HTR-8/SVneo (cell line): ENCODE measurements around the gene WWP2.
"Not testable (repeated sequence)": the region's sequence is repeated elsewhere in the genome, so short reads cannot be mapped to it uniquely, and the experiment has no call there.

ENCODE experiments used
- DNase-seq: peaks from one replicate; pipeline ENCODE4 v3.0.0; 2011; ENCODE audit warnings: low spot score, mixed read lengths; ENCODE audit not compliant: insufficient read length
- FAIRE-seq: peaks from 2 replicates; lab custom pipeline; 2011; peaks lifted over from hg19 to GRCh38; lab: Jason Lieb, UNC

Gene WWP2

DNA sequence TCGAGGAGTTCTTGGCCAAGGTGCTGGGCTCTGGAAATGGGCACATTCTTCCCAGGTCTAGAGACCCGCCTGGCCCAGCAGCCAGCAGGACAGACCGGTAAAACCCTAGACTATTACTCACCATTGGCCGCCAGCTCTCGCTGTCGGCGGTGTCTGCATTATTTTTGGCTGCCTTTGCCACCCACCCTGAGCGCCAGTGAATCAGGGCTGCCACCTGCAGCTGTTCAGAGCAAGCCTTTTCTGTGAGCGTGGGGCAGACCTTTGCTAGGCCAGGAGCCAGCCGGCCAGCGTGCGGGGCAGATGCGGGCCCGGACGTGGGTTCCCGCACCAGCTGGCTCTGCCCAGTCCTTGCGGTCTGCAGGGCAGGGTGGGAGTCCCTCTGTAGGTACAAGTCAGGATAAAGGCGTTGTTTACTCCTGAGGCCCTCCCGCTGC, 173.2 kb downstream of the WWP2 start:
- no peak for FAIRE-seq

DNA sequence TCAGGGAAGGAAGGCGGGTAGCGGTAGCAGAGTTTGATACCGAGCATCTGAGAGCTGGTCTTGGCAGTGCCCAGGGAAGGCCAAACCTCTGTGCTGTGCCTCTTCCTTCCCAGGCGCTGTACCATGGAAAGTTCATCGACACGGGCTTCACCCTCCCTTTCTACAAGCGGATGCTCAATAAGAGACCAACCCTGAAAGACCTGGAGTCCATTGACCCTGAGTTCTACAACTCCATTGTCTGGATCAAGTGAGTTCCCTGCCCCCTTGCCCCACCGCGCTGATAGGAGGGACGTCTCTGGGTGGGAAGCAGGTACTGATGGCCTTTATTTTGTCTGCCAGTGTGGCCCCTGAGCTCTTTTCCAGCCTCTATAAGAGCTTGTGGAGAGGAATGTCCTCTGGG, 173.6 kb downstream of the WWP2 start:
- FAIRE-seq (no peak), DNase-seq (no peak)

More for the DNA sequence above, 173.2 kb downstream of the WWP2 start:
- DNase-seq, result no peak

GRCh38 chr16:69936252-69936651, 174.1 kb downstream of the WWP2 start:
- no peak for FAIRE-seq
- DNase-seq, result no peak

DNA sequence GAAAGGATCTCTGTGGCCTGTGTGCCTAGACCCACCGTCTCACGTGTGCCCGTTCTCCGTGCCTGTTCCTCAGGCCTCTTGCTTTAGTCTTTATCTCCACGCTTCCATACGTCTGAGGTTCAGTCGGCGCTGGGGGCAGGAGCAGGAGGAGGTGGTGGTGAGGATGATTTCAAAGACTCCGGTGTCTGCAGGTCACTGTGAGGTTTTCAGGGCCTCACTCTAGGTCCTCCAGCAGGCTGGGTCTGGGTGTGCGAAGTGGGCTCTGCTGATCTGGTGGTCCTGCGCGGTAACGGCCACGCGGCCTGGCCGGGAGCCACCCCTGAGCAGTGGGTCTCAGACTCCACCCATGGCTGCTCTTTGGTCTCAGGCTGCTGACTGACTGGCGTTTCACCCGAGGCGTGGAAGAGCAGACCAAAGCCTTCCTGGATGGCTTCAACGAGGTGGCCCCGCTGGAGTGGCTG, 174.6 kb downstream of the WWP2 start:
- FAIRE-seq (no peak), DNase-seq (no peak)

GRCh38 chr16:69937465-69937951, 175.4 kb downstream of the WWP2 start:
- FAIRE-seq (peak; percentile 20), DNase-seq (no peak)

DNA sequence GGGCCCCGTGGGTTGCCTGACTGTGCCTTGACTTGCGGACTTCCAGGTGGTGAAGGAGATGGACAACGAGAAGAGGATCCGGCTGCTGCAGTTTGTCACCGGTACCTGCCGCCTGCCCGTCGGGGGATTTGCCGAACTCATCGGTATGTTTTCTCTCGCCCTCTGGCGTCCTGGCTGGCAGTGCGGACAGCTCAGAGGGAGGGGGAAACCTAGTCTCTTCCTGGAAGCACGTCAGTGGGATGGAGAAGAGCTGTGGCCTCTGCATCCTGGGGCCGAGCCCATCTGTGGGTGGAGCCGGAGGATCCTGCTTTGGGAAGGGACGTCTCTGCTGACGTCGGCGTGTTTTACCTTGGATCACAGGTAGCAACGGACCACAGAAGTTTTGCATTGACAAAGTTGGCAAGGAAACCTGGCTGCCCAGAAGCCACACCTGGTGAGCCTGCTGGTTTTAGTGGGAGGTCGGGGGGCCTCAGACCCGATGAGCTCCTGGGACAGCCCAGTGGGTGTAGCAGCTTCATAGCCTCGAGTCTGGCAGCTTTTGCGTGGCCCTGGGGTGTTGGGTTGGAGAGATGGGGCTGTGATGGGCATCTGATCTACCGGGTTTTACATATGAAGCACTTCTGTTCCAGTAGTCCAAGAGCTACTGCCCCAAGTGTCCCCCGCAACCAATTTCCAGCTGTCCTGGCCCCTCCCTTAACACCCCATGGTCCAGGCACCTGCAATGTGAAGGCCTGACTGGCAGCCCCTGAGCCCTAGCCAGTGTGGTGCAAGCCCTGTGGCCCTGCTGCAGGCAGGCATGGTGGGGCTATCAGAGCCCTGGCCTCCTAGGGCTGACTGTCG, 177.1 kb downstream of the WWP2 start:
- DNase-seq (no peak), FAIRE-seq (no peak)

DNA sequence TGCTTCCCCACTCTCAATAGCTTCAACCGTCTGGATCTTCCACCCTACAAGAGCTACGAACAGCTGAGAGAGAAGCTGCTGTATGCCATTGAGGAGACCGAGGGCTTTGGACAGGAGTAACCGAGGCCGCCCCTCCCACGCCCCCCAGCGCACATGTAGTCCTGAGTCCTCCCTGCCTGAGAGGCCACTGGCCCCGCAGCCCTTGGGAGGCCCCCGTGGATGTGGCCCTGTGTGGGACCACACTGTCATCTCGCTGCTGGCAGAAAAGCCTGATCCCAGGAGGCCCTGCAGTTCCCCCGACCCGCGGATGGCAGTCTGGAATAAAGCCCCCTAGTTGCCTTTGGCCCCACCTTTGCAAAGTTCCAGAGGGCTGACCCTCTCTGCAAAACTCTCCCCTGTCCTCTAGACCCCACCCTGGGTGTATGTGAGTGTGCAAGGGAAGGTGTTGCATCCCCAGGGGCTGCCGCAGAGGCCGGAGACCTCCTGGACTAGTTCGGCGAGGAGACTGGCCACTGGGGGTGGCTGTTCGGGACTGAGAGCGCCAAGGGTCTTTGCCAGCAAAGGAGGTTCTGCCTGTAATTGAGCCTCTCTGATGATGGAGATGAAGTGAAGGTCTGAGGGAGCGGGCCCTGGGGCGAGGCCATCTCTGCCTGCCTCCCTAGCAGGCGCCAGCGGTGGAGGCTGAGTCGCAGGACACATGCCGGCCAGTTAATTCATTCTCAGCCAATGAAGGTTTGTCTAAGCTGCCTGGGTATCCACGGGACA, 177.9 kb downstream of the WWP2 start:
- FAIRE-seq (no peak), DNase-seq (no peak)

GRCh38 chr16:69940676-69941075, 178.5 kb downstream of the WWP2 start:
- no peak for FAIRE-seq
- no peak for DNase-seq

- DNase-seq (no peak), FAIRE-seq (no peak)
Measured at GRCh38 chr16:69941251-69942098, 179.3 kb downstream of the WWP2 start.

- FAIRE-seq, result no peak
Measured at GRCh38 chr16:69942099-69942491, 180.0 kb downstream of the WWP2 start.

DNA sequence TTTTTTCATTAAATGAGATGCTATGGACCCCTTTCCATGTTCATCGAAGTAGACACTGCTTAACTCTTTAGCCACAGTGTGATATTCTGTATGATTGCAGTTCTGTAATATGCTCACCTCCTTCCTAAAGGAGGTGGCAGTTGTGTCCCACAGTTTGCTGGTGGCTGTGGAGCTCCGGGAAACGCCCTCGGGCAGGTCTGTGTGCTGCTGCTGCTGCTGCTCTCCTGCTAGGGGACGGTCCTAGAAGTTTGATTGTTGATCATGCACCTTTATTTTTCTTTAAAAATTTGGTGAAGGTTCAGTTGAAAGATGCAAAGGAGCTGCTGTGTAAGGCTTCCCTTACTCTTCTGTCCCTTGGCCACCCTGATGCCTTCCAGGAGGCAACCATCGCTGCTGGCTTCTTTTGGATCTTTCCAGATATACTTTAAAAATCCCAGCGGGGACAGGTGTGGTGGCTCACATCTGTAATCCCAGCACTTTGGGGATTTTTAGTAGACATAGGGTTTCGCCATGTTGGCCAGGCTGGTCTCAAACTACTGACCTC, 180.6 kb downstream of the WWP2 start:
- FAIRE-seq, result no peak

More at GRCh38 chr16:69942099-69942491, 180.0 kb downstream of the WWP2 start:
- DNase-seq, result no peak

GRCh38 chr16:69943241-69944036, 181.3 kb downstream of the WWP2 start:
- DNase-seq, FAIRE-seq: not testable (repeated sequence)

More for the DNA sequence above, 180.6 kb downstream of the WWP2 start:
- no peak for DNase-seq

- not testable (repeated sequence) for DNase-seq, FAIRE-seq
Measured at GRCh38 chr16:69950411-69950810, 188.3 kb downstream of the WWP2 start.

DNA sequence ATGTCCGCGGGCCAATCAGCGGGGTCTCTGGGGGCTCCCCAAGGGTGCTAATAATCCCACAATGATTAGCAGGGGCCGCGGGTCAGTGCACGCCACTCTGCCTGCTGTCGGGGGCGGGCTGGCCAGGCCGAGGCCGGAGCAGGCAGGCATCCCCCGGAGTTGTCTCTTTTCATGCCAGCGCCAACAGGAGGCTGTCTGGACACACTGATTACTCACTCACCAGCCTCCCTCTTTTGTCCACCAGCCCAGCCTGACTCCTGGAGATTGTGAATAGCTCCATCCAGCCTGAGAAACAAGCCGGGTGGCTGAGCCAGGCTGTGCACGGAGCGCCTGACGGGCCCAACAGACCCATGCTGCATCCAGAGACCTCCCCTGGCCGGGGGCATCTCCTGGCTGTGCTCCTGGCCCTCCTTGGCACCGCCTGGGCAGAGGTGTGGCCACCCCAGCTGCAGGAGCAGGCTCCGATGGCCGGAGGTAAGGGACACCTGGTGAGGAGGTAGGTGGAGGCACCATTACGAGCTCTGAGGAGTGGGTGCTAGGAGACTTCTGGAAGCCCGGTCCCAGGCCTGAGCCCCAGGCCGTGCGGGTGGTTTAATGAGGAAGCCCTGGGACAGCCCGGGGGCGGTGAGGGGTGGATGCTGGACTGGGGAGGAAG, 189.0 kb downstream of the WWP2 start, which contains the start of gene CLEC18A:
Gene CLEC18A, plus strand, starts transcription at position 318 of the 655 bp plus-strand sequence. Its CDS starts 33 bp downstream, at position 351.
- not testable (repeated sequence) for FAIRE-seq, DNase-seq

- DNase-seq, FAIRE-seq: not testable (repeated sequence)
Measured at GRCh38 chr16:69951672-69952031, 189.5 kb downstream of the WWP2 start.

GRCh38 chr16:69952116-69952515, 190.0 kb downstream of the WWP2 start:
- not testable (repeated sequence) for FAIRE-seq, DNase-seq

GRCh38 chr16:69952572-69953355, 190.6 kb downstream of the WWP2 start:
- not testable (repeated sequence) for DNase-seq, FAIRE-seq
